Measurements from ENCODE around the gene ATOH7. TPM values are rescaled to one million over a fixed set of nuclear protein-coding genes. Genes with fewer than 3 reads are reported as not detected.

ATOH7 gene
- total RNA-seq, 1 donor from 2014 or later = not detected

- no peak for TF ChIP-seq CTCF (IDR thresholded peaks at IDR 0.05)
- intact Hi-C loops (cut with micrococcal nuclease) = no loop called here
- Mint-ChIP-seq H3K9me3 (peaks cover 5% of the 10 kb centered on the region), H3K4me3 (no peak overlapping the region), H3K27me3 (peaks cover 17% of the 10 kb centered on the region), H3K4me1 (no peaks in the 10 kb centered on the region), H3K27ac (no peak overlapping the region), H3K36me3 (ENCODE audit: low read depth) (no peaks in the 10 kb centered on the region)
- ATAC-seq (ENCODE audit: low read depth) (no peak), DNase-seq (no peak)
- ChIA-PET POLR2A (no interaction called here), CTCF (no interaction called here)
These were observed 37.6 kb downstream of the ATOH7 start for GRCh38 chr10:68194290-68194689.

GRCh38 chr10:68192113-68192512 is 39.8 kb downstream of the ATOH7 start:
- DNase-seq = no peak
- no peaks in the 10 kb centered on the region for H3K36me3 Mint-ChIP-seq (ENCODE audit: low read depth)
- ChIA-PET CTCF (no interaction called here), POLR2A (no interaction called here)
- no peaks in the 10 kb centered on the region for H3K4me1 Mint-ChIP-seq
- peaks cover 13% of the 10 kb centered on the region for H3K27me3 Mint-ChIP-seq
- TF ChIP-seq CTCF (IDR thresholded peaks at IDR 0.05) = no peak
- H3K4me3 Mint-ChIP-seq = no peak overlapping the region
- no peak for ATAC-seq (ENCODE audit: low read depth)
- H3K9me3 Mint-ChIP-seq = peaks cover 5% of the 10 kb centered on the region
- H3K27ac Mint-ChIP-seq = no peak overlapping the region
- intact Hi-C loops (cut with micrococcal nuclease) = no loop called here

DNA sequence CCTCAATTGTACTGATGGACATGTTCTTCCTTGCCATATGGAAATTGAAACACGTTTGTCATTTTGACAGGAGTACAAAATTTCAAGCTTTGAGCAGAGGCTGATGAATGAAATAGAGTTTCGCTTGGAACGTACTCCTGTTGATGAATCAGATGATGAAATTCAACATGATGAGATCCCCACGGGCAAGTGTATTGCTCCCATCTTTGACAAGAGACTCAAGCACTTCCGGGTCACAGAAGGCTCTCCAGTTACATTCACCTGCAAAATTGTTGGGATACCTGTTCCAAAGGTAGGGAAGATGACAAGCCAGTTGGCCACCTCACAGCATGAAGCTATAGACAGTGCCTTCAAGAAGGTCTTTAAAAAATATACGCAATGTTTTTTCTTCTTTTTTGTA is 43.1 kb downstream of the ATOH7 start:
- intact Hi-C loops (cut with micrococcal nuclease) = no loop called here
- Mint-ChIP-seq H3K27ac (no peak overlapping the region), H3K4me1 (no peaks in the 10 kb centered on the region), H3K27me3 (peaks cover 13% of the 10 kb centered on the region), H3K4me3 (no peak overlapping the region), H3K36me3 (ENCODE audit: low read depth) (no peaks in the 10 kb centered on the region), H3K9me3 (peaks cover 5% of the 10 kb centered on the region)
- ChIA-PET CTCF (no interaction called here), POLR2A (no interaction called here)
- ATAC-seq (ENCODE audit: low read depth) (no peak), DNase-seq (no peak)
- no peak for TF ChIP-seq CTCF (IDR thresholded peaks at IDR 0.05)

- peaks cover 13% of the 10 kb centered on the region for H3K27me3 Mint-ChIP-seq
- H3K36me3 Mint-ChIP-seq (ENCODE audit: low read depth) = no peaks in the 10 kb centered on the region
- no peak for TF ChIP-seq CTCF (IDR thresholded peaks at IDR 0.05)
- no peaks in the 10 kb centered on the region for H3K9me3 Mint-ChIP-seq
- no peak overlapping the region for H3K27ac Mint-ChIP-seq
- DNase-seq (no peak), ATAC-seq (ENCODE audit: low read depth) (no peak)
- intact Hi-C loops (cut with micrococcal nuclease) = no loop called here
- ChIA-PET POLR2A (no interaction called here), CTCF (no interaction called here)
- no peaks in the 10 kb centered on the region for H3K4me1 Mint-ChIP-seq
- H3K4me3 Mint-ChIP-seq = no peak overlapping the region
These were observed 46.8 kb downstream of the ATOH7 start for GRCh38 chr10:68185085-68185484.

GRCh38 chr10:68184546-68184945 is 47.4 kb downstream of the ATOH7 start:
- ChIA-PET POLR2A (no interaction called here), CTCF (no interaction called here)
- Mint-ChIP-seq H3K4me3 (no peak overlapping the region), H3K36me3 (ENCODE audit: low read depth) (no peaks in the 10 kb centered on the region), H3K27me3 (peaks cover 13% of the 10 kb centered on the region), H3K4me1 (no peaks in the 10 kb centered on the region), H3K9me3 (no peaks in the 10 kb centered on the region), H3K27ac (no peak overlapping the region)
- DNase-seq = no peak
- TF ChIP-seq CTCF (IDR thresholded peaks at IDR 0.05) = no peak
- intact Hi-C loops (cut with micrococcal nuclease) = no loop called here
- ATAC-seq (ENCODE audit: low read depth) = no peak

Other genes with a start within 250 kb of the ATOH7 start
- 65.3 and 84.2 TPM in 2 replicates for gene HERC4, start 156.8 kb downstream of the ATOH7 start, total RNA-seq
- not detected in 2 replicates for gene MYPN, start 122.6 kb downstream of the ATOH7 start, total RNA-seq
- gene HNRNPH3, start 100.0 kb upstream of the ATOH7 start, total RNA-seq = 101 and 113 TPM in 2 replicates
- 2.0 and 4.7 TPM in 2 replicates for gene PBLD, start 100.8 kb upstream of the ATOH7 start, total RNA-seq
- 23.1 and 28.5 TPM in 2 replicates for gene RUFY2, start 175.2 kb upstream of the ATOH7 start, total RNA-seq
- gene DNA2, start 239.9 kb upstream of the ATOH7 start, total RNA-seq = 6.6 and 8.1 TPM in 2 replicates